CD8-positive, alpha-beta memory T cell (primary cell): Measurements from ENCODE around the gene DERL3. TPM values are rescaled to one million over a fixed set of nuclear protein-coding genes. Genes with fewer than 3 reads are reported as not detected.

Experiments
- polyA plus RNA-seq: library from polyadenylated mRNA; unstranded; fragments of 300-500 nt; fragmentation: Illumina TruSeq; gene quantifications from one replicate; pipeline ENCODE4 v1.2.3, GENCODE V29; 2021
- total RNA-seq, 2 experiments: library from RNA; stranded (reverse); gene quantifications; one replicate each; pipeline ENCODE4 v1.2.3, GENCODE V29; 2021

Gene DERL3
- total and polyA plus RNA-seq, 3 experiments from 2014 or later = 0.28 to 5.8 (median 5.4) TPM

Other genes starting within 250 kb of the DERL3 start
- under 1 TPM; 0.47 to 0.66 TPM for gene DRICH1, start 206.7 kb downstream of the DERL3 start, total RNA-seq
- not detected for gene DRICH1, start 206.7 kb downstream of the DERL3 start, polyA plus RNA-seq
- 1 to 10 TPM; 3.2 to 4.8 TPM for gene RGL4, start 148.0 kb downstream of the DERL3 start, total RNA-seq
- 58.4 TPM for gene RGL4, start 148.0 kb downstream of the DERL3 start, polyA plus RNA-seq
- gene ZNF70, start 87.9 kb downstream of the DERL3 start, total RNA-seq = 1 to 10 TPM; 3.4 to 3.7 TPM
- 0.35 TPM for gene ZNF70, start 87.9 kb downstream of the DERL3 start, polyA plus RNA-seq
- gene VPREB3, start 84.6 kb downstream of the DERL3 start, total RNA-seq = not detected
- gene VPREB3, start 84.6 kb downstream of the DERL3 start, polyA plus RNA-seq = not detected
- gene C22orf15, start 76.0 kb downstream of the DERL3 start, total RNA-seq = under 1 TPM; 0.81 to 0.93 TPM
- gene C22orf15, start 76.0 kb downstream of the DERL3 start, polyA plus RNA-seq = 0.75 TPM
- 100 to 1,000 TPM; 172 to 186 TPM for gene CHCHD10, start 71.0 kb downstream of the DERL3 start, total RNA-seq
- gene CHCHD10, start 71.0 kb downstream of the DERL3 start, polyA plus RNA-seq = 34.0 TPM
- gene MMP11, start 66.2 kb downstream of the DERL3 start, total RNA-seq = 1 to 10 TPM in 1 of 2 experiments, under 1 TPM in 1; 0.90 to 1.6 TPM
- gene MMP11, start 66.2 kb downstream of the DERL3 start, polyA plus RNA-seq = 1.9 TPM
- 100 to 1,000 TPM; 113 to 120 TPM for gene SMARCB1, start 52.0 kb downstream of the DERL3 start, total RNA-seq
- gene SMARCB1, start 52.0 kb downstream of the DERL3 start, polyA plus RNA-seq = 40.4 TPM
- 1 to 10 TPM; 7.1 to 9.0 TPM for gene SLC2A11, start 18.9 kb upstream of the DERL3 start, total RNA-seq
- gene SLC2A11, start 18.9 kb upstream of the DERL3 start, polyA plus RNA-seq = 5.2 TPM
- gene MIF, start 55.4 kb upstream of the DERL3 start, total RNA-seq = 100 to 1,000 TPM; 804 to 830 TPM
- gene MIF, start 55.4 kb upstream of the DERL3 start, polyA plus RNA-seq = 1,220 TPM
- gene GSTT2B, start 122.2 kb upstream of the DERL3 start, total RNA-seq = not detected
- not detected for gene GSTT2B, start 122.2 kb upstream of the DERL3 start, polyA plus RNA-seq
- not detected for gene DDTL, start 127.9 kb upstream of the DERL3 start, total RNA-seq
- 2.4 TPM for gene DDTL, start 127.9 kb upstream of the DERL3 start, polyA plus RNA-seq
- 10 to 100 TPM; 84.5 to 88.2 TPM for gene DDT, start 135.4 kb upstream of the DERL3 start, total RNA-seq
- 109 TPM for gene DDT, start 135.4 kb upstream of the DERL3 start, polyA plus RNA-seq
- not detected for gene GSTT2, start 141.1 kb upstream of the DERL3 start, total RNA-seq
- not detected for gene GSTT2, start 141.1 kb upstream of the DERL3 start, polyA plus RNA-seq
- gene GSTT4, start 166.4 kb upstream of the DERL3 start, total RNA-seq = not detected
- gene GSTT4, start 166.4 kb upstream of the DERL3 start, polyA plus RNA-seq = not detected
- gene CABIN1, start 172.3 kb upstream of the DERL3 start, total RNA-seq = 10 to 100 TPM; 69.0 to 71.6 TPM
- gene CABIN1, start 172.3 kb upstream of the DERL3 start, polyA plus RNA-seq = 13.0 TPM